Measurements from ENCODE around the gene NRXN3. TPM values are rescaled to one million over a fixed set of nuclear protein-coding genes. Genes with fewer than 3 reads are reported as not detected.

The NRXN3 gene
- total RNA-seq, 4 donors from 2014 or later, result 4.1 to 11.9 (median 5.8) TPM

- no peak for DNase-seq
- in situ Hi-C loops (cut with MboI; ENCODE audit: low pct_ligation_motif_present in 1 of 4, low pct_unique_long_range_greater_than_20kb in 1 of 4, low sequenced_read_pairs in 3 of 4), result no loop called here
These were observed 1005.5 kb downstream of the NRXN3 start for GRCh38 chr14:79175671-79176070.

GRCh38 chr14:79177106-79177505 is 1006.9 kb downstream of the NRXN3 start:
- DNase-seq, result no peak
- no peak for TF ChIP-seq EP300 (IDR thresholded peaks at IDR 0.05; ENCODE audit: low read depth)
- no peak for TF ChIP-seq POLR2AphosphoS5 (IDR thresholded peaks at IDR 0.05)
- no peak for TF ChIP-seq CTCF (IDR thresholded peaks at IDR 0.05)
- TF ChIP-seq POLR2A (IDR thresholded peaks at IDR 0.05), result no peak
- Histone ChIP-seq H3K9me3 (no peaks in the 10 kb centered on the region), H3K36me3 (no peaks in the 10 kb centered on the region), H3K27me3 (no peaks in the 10 kb centered on the region), H3K4me1 (no peaks in the 10 kb centered on the region), H3K27ac (no peak overlapping the region), H3K4me3 (no peak overlapping the region)
- intact Hi-C loops (cut with DNase I; ENCODE audit: low total_unique reads) (no loop called here), in situ Hi-C loops (cut with MboI; ENCODE audit: low pct_ligation_motif_present in 1 of 4, low pct_unique_long_range_greater_than_20kb in 1 of 4, low sequenced_read_pairs in 3 of 4) (no loop called here)
- WGBS, 2 donors (ENCODE audit: low coverage in 1 of 2), result 59 to 69% methylated on average over 4 of the region's 4 CpGs

More at GRCh38 chr14:79175671-79176070, 1005.5 kb downstream of the NRXN3 start:
- no peaks in the 10 kb centered on the region for H3K27me3 ChIP-seq
- no peak overlapping the region for H3K4me3 ChIP-seq
- H3K27ac ChIP-seq, result no peak overlapping the region
- TF ChIP-seq CTCF (IDR thresholded peaks at IDR 0.05) (no peak), POLR2AphosphoS5 (IDR thresholded peaks at IDR 0.05) (no peak), EP300 (IDR thresholded peaks at IDR 0.05; ENCODE audit: low read depth) (no peak), POLR2A (IDR thresholded peaks at IDR 0.05) (no peak)
- H3K4me1 ChIP-seq, result no peaks in the 10 kb centered on the region
- 40 to 58% methylated on average over 2 to 5 of the region's 5 CpGs for WGBS, 2 donors (ENCODE audit: low coverage in 1 of 2)
- intact Hi-C loops (cut with DNase I; ENCODE audit: low total_unique reads), result no loop called here
- no peaks in the 10 kb centered on the region for H3K36me3 ChIP-seq
- no peaks in the 10 kb centered on the region for H3K9me3 ChIP-seq

GRCh38 chr14:79178719-79179118 is 1008.5 kb downstream of the NRXN3 start:
- Histone ChIP-seq H3K27ac (no peak overlapping the region), H3K27me3 (no peaks in the 10 kb centered on the region), H3K4me3 (no peak overlapping the region), H3K9me3 (no peaks in the 10 kb centered on the region), H3K36me3 (no peaks in the 10 kb centered on the region), H3K4me1 (no peaks in the 10 kb centered on the region)
- in situ Hi-C loops (cut with MboI; ENCODE audit: low pct_ligation_motif_present in 1 of 4, low pct_unique_long_range_greater_than_20kb in 1 of 4, low sequenced_read_pairs in 3 of 4) (no loop called here), intact Hi-C loops (cut with DNase I; ENCODE audit: low total_unique reads) (no loop called here)
- no peak for DNase-seq
- TF ChIP-seq CTCF (IDR thresholded peaks at IDR 0.05), result no peak
- TF ChIP-seq POLR2AphosphoS5 (IDR thresholded peaks at IDR 0.05), result no peak
- TF ChIP-seq EP300 (IDR thresholded peaks at IDR 0.05; ENCODE audit: low read depth), result no peak

- TF ChIP-seq POLR2AphosphoS5 (IDR thresholded peaks at IDR 0.05) (no peak), CTCF (IDR thresholded peaks at IDR 0.05) (no peak), EP300 (IDR thresholded peaks at IDR 0.05; ENCODE audit: low read depth) (no peak), POLR2A (IDR thresholded peaks at IDR 0.05) (no peak)
- H3K27ac ChIP-seq, result no peak overlapping the region
- in situ Hi-C loops (cut with MboI; ENCODE audit: low pct_ligation_motif_present in 1 of 4, low pct_unique_long_range_greater_than_20kb in 1 of 4, low sequenced_read_pairs in 3 of 4), result no loop called here
- no peaks in the 10 kb centered on the region for H3K27me3 ChIP-seq
- no peaks in the 10 kb centered on the region for H3K9me3 ChIP-seq
- H3K36me3 ChIP-seq, result no peaks in the 10 kb centered on the region
- intact Hi-C loops (cut with DNase I; ENCODE audit: low total_unique reads), result no loop called here
- no peak overlapping the region for H3K4me3 ChIP-seq
- WGBS, 2 donors (ENCODE audit: low coverage in 1 of 2), result 79 to 97% methylated on average over 4 of the region's 4 CpGs
- no peak for DNase-seq
- H3K4me1 ChIP-seq, result no peaks in the 10 kb centered on the region
These were observed 1009.8 kb downstream of the NRXN3 start for GRCh38 chr14:79179985-79180384.
